Measurements from ENCODE around the gene OVCA2.

- TF ChIP-seq EZH2 (IDR thresholded peaks at IDR 0.05; ENCODE audit: insufficient read depth, poor library complexity, severe bottlenecking), result no peak
- no peak for TF ChIP-seq EZH2phosphoT487 (IDR thresholded peaks at IDR 0.05; ENCODE audit: insufficient read depth, low read depth)
These were observed 11.7 kb upstream of the OVCA2 start, which contains the start of gene DPH1 for GRCh38 chr17:2029911-2030778.

All from GM23248 (cell line).